WTC11 (cell line): ENCODE results near the gene ADRA1B. TPM values are rescaled to one million over a fixed set of nuclear protein-coding genes. Genes with fewer than 3 reads are reported as not detected.
"Not testable (repeated sequence)": the region's sequence is repeated elsewhere in the genome, so short reads cannot be mapped to it uniquely, and the experiment has no call there.

Experiments used
- ATAC-seq: fragments of 200-7000 bp; cut with Tn5 transposase; 2 replicates; pipeline ENCODE4 v1.10.0; 2021; ENCODE audit warnings: mild to moderate bottlenecking, moderate library complexity
- CTCF ChIA-PET: fragments of 300-600 bp; sonication (Branson Sonifier 250); formaldehyde crosslinking; loops from one replicate; lab custom pipeline; 2021; ENCODE audit warnings: antibody characterized with exemption; lab: Charles Lee
- POLR2A ChIA-PET: fragments of 350-600 bp; sonication (Branson Sonifier 250); formaldehyde crosslinking; loops from one replicate; lab custom pipeline; 2021; ENCODE audit warnings: antibody characterized with exemption; lab: Charles Lee
- DNase-seq: peaks from one replicate; pipeline ENCODE4 v3.0.0; 2021; ENCODE audit warnings: low spot score
- H3K27ac Mint-ChIP-seq: 2 replicates; pipeline ENCODE4 v1.8.0; 2021; ENCODE audit warnings: mixed read lengths
- H3K27me3 Mint-ChIP-seq: 2 replicates; pipeline ENCODE4 v1.8.0; 2021; ENCODE audit warnings: low read depth, mild to moderate bottlenecking, moderate library complexity, mixed read lengths
- H3K36me3 Mint-ChIP-seq: 2 replicates; pipeline ENCODE4 v1.8.0; 2021; ENCODE audit warnings: mixed read lengths
- H3K4me1 Mint-ChIP-seq: 2 replicates; pipeline ENCODE4 v1.8.0; 2022; ENCODE audit warnings: mixed read lengths
- H3K4me3 Mint-ChIP-seq: 2 replicates; pipeline ENCODE4 v1.8.0; 2021; ENCODE audit warnings: mild to moderate bottlenecking, moderate library complexity, mixed read lengths
- H3K9me3 Mint-ChIP-seq: 2 replicates; pipeline ENCODE4 v1.8.0; 2021; ENCODE audit warnings: mixed read lengths
- ESRRA ChIP-seq: sonication (generic); formaldehyde crosslinking; IDR thresholded peaks from 2 replicates; pipeline ENCODE4 v1.8.1; 2022; ENCODE audit warnings: mild to moderate bottlenecking, missing genetic modification reagents, borderline replicate concordance
- IRF2 ChIP-seq: sonication (generic); formaldehyde crosslinking; IDR thresholded peaks from 2 replicates; pipeline ENCODE4 v1.8.0; 2022; ENCODE audit warnings: low read depth, missing genetic modification reagents, borderline replicate concordance
- MYBL2 ChIP-seq: sonication (generic); formaldehyde crosslinking; IDR thresholded peaks from 2 replicates; pipeline ENCODE4 v1.8.1; 2023; ENCODE audit warnings: mild to moderate bottlenecking, moderate library complexity, missing genetic modification reagents
- NFYB ChIP-seq: sonication (generic); formaldehyde crosslinking; conservative IDR thresholded peaks from 2 replicates; pipeline ENCODE4 v1.8.0; 2022; ENCODE audit warnings: low read depth, missing genetic modification reagents
- PRDM15 ChIP-seq: sonication (generic); formaldehyde crosslinking; IDR thresholded peaks from 2 replicates; pipeline ENCODE4 v1.8.0; 2022; ENCODE audit warnings: missing genetic modification reagents
- PREB ChIP-seq: sonication (generic); formaldehyde crosslinking; IDR thresholded peaks from 2 replicates; pipeline ENCODE4 v1.8.1; 2022; ENCODE audit warnings: mild to moderate bottlenecking, missing genetic modification reagents, moderate library complexity, borderline replicate concordance
- TEAD1 ChIP-seq: sonication (generic); formaldehyde crosslinking; IDR thresholded peaks from 2 replicates; pipeline ENCODE4 v1.8.0; 2022; ENCODE audit warnings: mild to moderate bottlenecking, missing genetic modification reagents
- TP53 ChIP-seq: sonication (generic); formaldehyde crosslinking; IDR thresholded peaks from 2 replicates; pipeline ENCODE4 v1.8.1; 2023; ENCODE audit warnings: mild to moderate bottlenecking, missing genetic modification reagents
- USF1 ChIP-seq: sonication (generic); formaldehyde crosslinking; IDR thresholded peaks from 2 replicates; pipeline ENCODE4 v1.8.0; 2022; ENCODE audit warnings: mild to moderate bottlenecking, missing genetic modification reagents
- USF2 ChIP-seq: sonication (generic); formaldehyde crosslinking; IDR thresholded peaks from 2 replicates; pipeline ENCODE4 v1.8.1; 2023; ENCODE audit warnings: mild to moderate bottlenecking, missing genetic modification reagents, moderate library complexity
- ZNF219 ChIP-seq: sonication (generic); formaldehyde crosslinking; IDR thresholded peaks from 2 replicates; pipeline ENCODE4 v1.8.0; 2023; ENCODE audit warnings: missing genetic modification reagents, mild to moderate bottlenecking, borderline replicate concordance
- total RNA-seq: library from RNA; stranded (reverse); gene quantifications from 3 replicates; pipeline ENCODE4 v1.2.3, GENCODE V29; 2021

ADRA1B gene
- total RNA-seq, 1 experiment from 2014 or later, result 0.11 TPM

- TF ChIP-seq NFYB (CRISPR knock-in tag), result no peak
Observed at GRCh38 chr5:160008877-160009590, 92.8 kb downstream of the ADRA1B start, which contains the start of gene TTC1 (continued).

- no peak for TF ChIP-seq USF1
- TF ChIP-seq TEAD1, result no peak
- peak overlapping the region; percentile 83 for H3K27ac Mint-ChIP-seq
- no peaks in the 10 kb centered on the region for H3K9me3 Mint-ChIP-seq
- peak overlapping the region; percentile 100 for H3K4me3 Mint-ChIP-seq
- DNase-seq, result no peak
- ChIA-PET POLR2A (interaction anchor here (0.6 kb wide), 1 partner anchor 1420 kb away, joined by 3 read pairs; no protein-coding TSS in a partner anchor), CTCF (interaction anchor here (0.5 to 3.1 kb wide), 7 partner anchors 12 to 494 kb away, joined by 3 to 31 read pairs (median 4); no protein-coding TSS in a partner anchor)
- peaks cover 30% of the 10 kb centered on the region for H3K36me3 Mint-ChIP-seq
- peaks cover 12% of the 10 kb centered on the region for H3K4me1 Mint-ChIP-seq
- H3K27me3 Mint-ChIP-seq, result no peaks in the 10 kb centered on the region
- no peak for ATAC-seq
Observed at GRCh38 chr5:160009591-160009989, 93.3 kb downstream of the ADRA1B start.

- POLR2A ChIA-PET, result no interaction called here
- no peak for TF ChIP-seq PRDM15 (CRISPR knock-in tag)
- TF ChIP-seq TP53, result no peak
- no peak for TF ChIP-seq USF2 (CRISPR knock-in tag)
- TF ChIP-seq MYBL2 (CRISPR knock-in tag), result no peak
- no peak for TF ChIP-seq USF1
- TF ChIP-seq PREB (CRISPR knock-in tag), result no peak
- TF ChIP-seq ESRRA (CRISPR knock-in tag), result no peak
- no peak for TF ChIP-seq ZNF219 (CRISPR knock-in tag)
- TF ChIP-seq IRF2, result no peak
- TF ChIP-seq, all 79 proteins: peak for 0
- Mint-ChIP-seq H3K27me3 (no peaks in the 10 kb centered on the region), H3K36me3 (peaks cover 33% of the 10 kb centered on the region), H3K4me3 (0 out of 2 replicates have a peak overlapping the region, but pooled peaks have one; percentile 7), H3K9me3 (no peaks in the 10 kb centered on the region), H3K27ac (no peak overlapping the region), H3K4me1 (peaks cover 12% of the 10 kb centered on the region)
- ATAC-seq (no peak), DNase-seq (no peak)
- CTCF ChIA-PET, result no interaction called here
Observed at GRCh38 chr5:160011471-160011870, 95.2 kb downstream of the ADRA1B start.

- H3K4me3 Mint-ChIP-seq, H3K9me3 Mint-ChIP-seq, ATAC-seq, H3K27ac Mint-ChIP-seq, CTCF ChIA-PET, DNase-seq, POLR2A ChIA-PET, H3K27me3 Mint-ChIP-seq: not testable (repeated sequence)
- Mint-ChIP-seq H3K36me3 (peaks cover 38% of the 10 kb centered on the region), H3K4me1 (peaks cover 18% of the 10 kb centered on the region)
Observed at GRCh38 chr5:160014197-160014596, 97.9 kb downstream of the ADRA1B start.
